PC-9 (cell line): Measurements from ENCODE around the gene TPTE. TPM values are rescaled to one million over a fixed set of nuclear protein-coding genes. Genes with fewer than 3 reads are reported as not detected.
"Not testable (repeated sequence)": the region's sequence is repeated elsewhere in the genome, so short reads cannot be mapped to it uniquely, and the experiment has no call there.

Source experiments
- BruUV-seq: library from RNA; stranded (reverse); fragments of 400-500 nt; replicated peaks from 2 replicates; lab custom pipeline; 2021; lab: Mats Ljungman, UMichigan
- CTCF ChIA-PET: fragments of 300-600 bp; sonication (Branson Sonifier 250); formaldehyde crosslinking; loops from one replicate; lab custom pipeline; 2022; ENCODE audit warnings: antibody characterized with exemption; lab: Charles Lee
- POLR2A ChIA-PET: fragments of 300-600 bp; sonication (Branson Sonifier 250); formaldehyde crosslinking; loops from one replicate; lab custom pipeline; 2022; ENCODE audit warnings: antibody characterized with exemption; ENCODE audit not compliant: unreplicated experiment; lab: Charles Lee
- DNase-seq, 2 experiments: peaks; one replicate each; pipeline versions ENCODE4 v3.0.0 to v3.0.0-alpha.2; 2015 to 2022; ENCODE audit warnings: mixed read lengths in 1 of 2
- H2AFZ ChIP-seq: fragments of 200-600 bp; sonication (generic); 2 replicates; pipeline ENCODE4 v1.8.1; 2017; ENCODE audit warnings: antibody characterized with exemption
- H3F3A ChIP-seq: fragments of 200-600 bp; sonication (generic); 2 replicates; pipeline ENCODE4 v1.8.1; 2017; ENCODE audit warnings: antibody characterized with exemption, mild to moderate bottlenecking, low read depth; ENCODE audit not compliant: insufficient read depth
- H3K27ac ChIP-seq: fragments of 200-600 bp; sonication (generic); 2 replicates; pipeline ENCODE4 v1.6.1; 2016; ENCODE audit warnings: mixed run types
- H3K27me3 ChIP-seq: fragments of 200-600 bp; sonication (generic); 2 replicates; pipeline ENCODE4 v1.6.1; 2016; ENCODE audit warnings: low read depth, mixed run types; ENCODE audit not compliant: insufficient read depth
- H3K36me3 ChIP-seq: fragments of 200-600 bp; sonication (generic); 2 replicates; pipeline ENCODE4 v1.6.1; 2016; ENCODE audit warnings: low read depth, mixed run types
- H3K4me1 ChIP-seq: fragments of 200-600 bp; sonication (generic); replicated peaks from 2 replicates; pipeline ENCODE4 v1.6.1; 2016; ENCODE audit warnings: mixed run types; ENCODE audit not compliant: insufficient read depth
- H3K4me2 ChIP-seq: fragments of 200-600 bp; sonication (generic); 2 replicates; pipeline ENCODE4 v1.6.1; 2017; ENCODE audit warnings: mixed run types
- H3K4me3 ChIP-seq: fragments of 200-600 bp; sonication (generic); 2 replicates; pipeline ENCODE4 v1.6.1; 2016; ENCODE audit warnings: mixed run types
- H3K79me2 ChIP-seq: fragments of 200-600 bp; sonication (generic); 2 replicates; pipeline ENCODE4 v1.6.1; 2017; ENCODE audit warnings: low read depth, mixed run types
- H3K9me2 ChIP-seq: fragments of 200-600 bp; sonication (generic); 2 replicates; pipeline ENCODE4 v1.8.1; 2017; ENCODE audit warnings: mild to moderate bottlenecking; ENCODE audit not compliant: insufficient read depth
- H3K9me3 ChIP-seq: fragments of 200-600 bp; sonication (generic); 2 replicates; pipeline ENCODE4 v1.8.1; 2016; ENCODE audit warnings: low read depth; ENCODE audit not compliant: insufficient read depth
- H4K20me1 ChIP-seq: fragments of 200-600 bp; sonication (generic); 2 replicates; pipeline ENCODE4 v1.8.1; 2017; ENCODE audit not compliant: insufficient read depth
- CTCF ChIP-seq: fragments of 200-600 bp; sonication (generic); conservative IDR thresholded peaks from 2 replicates; pipeline ENCODE4 v1.6.1; 2017; ENCODE audit warnings: mixed run types, antibody characterized with exemption, mild to moderate bottlenecking, moderate library complexity
- EZH2 ChIP-seq: fragments of 200-600 bp; sonication (generic); IDR thresholded peaks from 2 replicates; pipeline ENCODE4 v1.8.0; 2017; ENCODE audit warnings: antibody characterized with exemption, low read depth
- intact Hi-C: fragments of 100-400 bp; cut with micrococcal nuclease; formaldehyde crosslinking; loops from one replicate; pipeline ENCODE4 v1.10.0; 2022; ENCODE audit not compliant: unreplicated experiment
- total RNA-seq: library from RNA; stranded (reverse); gene quantifications from 2 replicates; pipeline ENCODE4 v1.2.3, GENCODE V29; 2021

Gene TPTE
- total RNA-seq, 1 experiment from 2014 or later: not detected

GRCh38 chr21:10539956-10540355 lies 18.6 kb downstream of the TPTE start:
- Histone ChIP-seq H3K36me3 (no peaks in the 10 kb centered on the region), H3K9me2 (no peaks in the 10 kb centered on the region), H3K27ac (no peak overlapping the region), H3K4me2 (no peak overlapping the region), H4K20me1 (no peaks in the 10 kb centered on the region), H2AFZ (no peak overlapping the region), H3K27me3 (peaks cover 12% of the 10 kb centered on the region; the same call in 1 of the 2 replicates), H3K79me2 (no peaks in the 10 kb centered on the region), H3K4me1 (no peaks in the 10 kb centered on the region), H3K9me3 (no peaks in the 10 kb centered on the region), H3K4me3 (no peak overlapping the region), H3F3A (no peaks in the 10 kb centered on the region)
- TF ChIP-seq EZH2: no peak
- TF ChIP-seq CTCF: no peak
- BruUV-seq: no TSS peak
- intact Hi-C loops: no loop called here
- POLR2A ChIA-PET: no interaction called here
- no peak for DNase-seq
- CTCF ChIA-PET: no interaction called here

DNA sequence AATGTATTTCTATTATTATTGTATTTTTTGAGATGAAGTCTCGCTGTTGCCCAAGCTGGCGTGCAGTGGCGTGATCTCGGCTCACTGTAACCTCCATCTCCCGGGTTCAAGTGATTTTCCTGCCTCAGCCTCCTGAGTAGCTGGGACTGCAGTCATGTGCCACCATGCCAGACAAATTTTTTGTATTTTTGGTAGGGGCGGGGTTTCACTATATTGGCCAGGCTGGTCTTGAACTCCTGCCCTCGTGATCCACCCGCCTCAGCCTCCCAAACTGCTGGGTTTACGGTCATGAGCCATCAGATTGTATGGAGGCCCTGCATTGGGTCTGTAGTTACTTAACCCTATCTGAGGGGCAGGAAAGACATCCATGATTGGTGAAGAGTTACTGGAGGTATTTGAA lies 23.0 kb downstream of the TPTE start:
- H3K9me3 ChIP-seq, H3K27ac ChIP-seq, H3K4me1 ChIP-seq, CTCF ChIA-PET, H3K79me2 ChIP-seq, intact Hi-C loops, H3F3A ChIP-seq, POLR2A ChIA-PET, H3K27me3 ChIP-seq, H3K36me3 ChIP-seq, H3K9me2 ChIP-seq, H4K20me1 ChIP-seq, DNase-seq, H3K4me2 ChIP-seq, H2AFZ ChIP-seq, BruUV-seq, H3K4me3 ChIP-seq: not testable (repeated sequence)

GRCh38 chr21:10547868-10548267 lies 26.5 kb downstream of the TPTE start:
- H3K36me3 ChIP-seq, H4K20me1 ChIP-seq, H3K4me2 ChIP-seq, BruUV-seq, H3K79me2 ChIP-seq, POLR2A ChIA-PET, H2AFZ ChIP-seq, H3K4me3 ChIP-seq, H3K9me3 ChIP-seq, H3K27ac ChIP-seq, H3F3A ChIP-seq, H3K9me2 ChIP-seq, DNase-seq, intact Hi-C loops, CTCF ChIA-PET, H3K4me1 ChIP-seq, H3K27me3 ChIP-seq: not testable (repeated sequence)

DNA sequence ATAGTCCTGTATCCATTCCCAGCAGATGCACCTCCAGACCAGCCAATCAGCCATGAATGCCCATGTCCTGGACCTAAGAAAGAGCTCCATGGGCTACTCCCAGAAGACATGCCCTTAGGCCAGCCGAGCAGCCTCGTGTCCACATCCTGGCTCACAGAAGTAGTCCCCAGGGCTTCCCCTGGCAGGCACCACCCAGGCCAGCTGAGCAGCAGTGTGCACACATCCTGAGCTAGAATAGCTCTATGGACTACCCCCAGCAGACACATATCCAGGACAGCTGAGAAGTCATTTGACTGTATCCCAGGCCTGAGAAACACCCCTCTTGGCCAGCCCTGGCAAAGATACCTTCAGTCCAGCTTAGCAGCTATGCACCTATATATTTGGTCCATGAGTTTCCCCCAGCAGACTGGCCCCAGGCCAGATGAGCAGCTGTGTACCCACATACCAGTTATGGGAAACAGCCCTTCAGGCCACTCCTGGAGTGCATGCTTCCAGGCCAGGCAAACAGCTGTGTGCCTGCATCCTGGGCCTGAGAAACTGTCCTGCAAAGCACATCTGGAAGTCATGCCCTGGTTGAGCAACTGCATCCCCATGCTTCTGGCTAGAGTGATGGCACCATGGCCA lies 27.1 kb downstream of the TPTE start:
- BruUV-seq, H3K4me3 ChIP-seq, H3K27ac ChIP-seq, H3K79me2 ChIP-seq, POLR2A ChIA-PET, H4K20me1 ChIP-seq, H3F3A ChIP-seq, H3K27me3 ChIP-seq, H3K4me2 ChIP-seq, H3K9me3 ChIP-seq, intact Hi-C loops, DNase-seq, H3K4me1 ChIP-seq, H3K9me2 ChIP-seq, H3K36me3 ChIP-seq, H2AFZ ChIP-seq, CTCF ChIA-PET: not testable (repeated sequence)

- CTCF ChIA-PET, H3F3A ChIP-seq, intact Hi-C loops, BruUV-seq, H3K27ac ChIP-seq, H3K36me3 ChIP-seq, H3K4me1 ChIP-seq, DNase-seq, H3K79me2 ChIP-seq, H4K20me1 ChIP-seq, H3K9me3 ChIP-seq, H3K4me3 ChIP-seq, H3K9me2 ChIP-seq, H3K4me2 ChIP-seq, H3K27me3 ChIP-seq, POLR2A ChIA-PET, H2AFZ ChIP-seq: not testable (repeated sequence)
Measured at GRCh38 chr21:10570803-10571202, 49.4 kb downstream of the TPTE start.

DNA sequence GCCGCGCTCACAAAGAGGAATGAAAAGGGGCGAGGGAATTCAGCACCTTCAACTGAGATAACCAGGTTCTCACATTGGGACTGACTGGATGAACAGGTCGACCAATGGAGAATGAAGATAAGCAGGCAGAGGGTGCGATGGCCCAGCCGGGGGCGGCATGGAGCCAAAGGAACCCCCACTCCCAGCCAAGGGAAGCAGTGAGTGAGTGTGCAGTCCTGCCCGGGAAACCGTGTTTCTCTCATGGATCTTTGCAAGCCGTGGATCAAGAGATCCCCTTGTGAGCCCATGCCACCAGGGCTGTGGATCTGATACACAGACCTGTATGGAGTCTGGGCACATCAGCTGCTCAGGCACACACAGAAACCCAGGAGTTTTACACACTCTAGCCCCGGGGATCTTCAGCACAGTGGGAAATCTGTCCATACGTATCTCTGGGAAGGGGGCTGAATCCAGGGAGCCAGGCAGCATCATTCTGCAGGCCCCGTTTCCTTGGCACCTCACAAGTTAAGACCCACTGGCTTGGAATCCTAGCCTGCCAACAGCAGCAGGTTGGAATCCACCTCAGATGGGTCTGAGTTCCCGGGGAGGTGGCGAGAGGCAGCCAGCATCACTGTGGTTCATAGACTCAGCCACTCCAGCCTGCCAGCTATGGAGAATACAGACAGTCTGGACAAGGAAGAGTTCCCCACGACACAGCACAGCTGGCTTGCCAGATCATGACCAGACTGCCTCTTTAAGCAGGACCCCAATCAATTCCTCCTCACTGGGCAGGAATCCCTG lies 53.3 kb downstream of the TPTE start:
- POLR2A ChIA-PET, H3K9me2 ChIP-seq, H3F3A ChIP-seq, CTCF ChIA-PET, H3K79me2 ChIP-seq, H3K4me1 ChIP-seq, H4K20me1 ChIP-seq, intact Hi-C loops, H3K27me3 ChIP-seq, DNase-seq, H3K36me3 ChIP-seq, H3K27ac ChIP-seq, H3K4me2 ChIP-seq, H3K4me3 ChIP-seq, H2AFZ ChIP-seq, BruUV-seq, H3K9me3 ChIP-seq: not testable (repeated sequence)
